ENCODE measurements around the gene RHOT2. TPM values are rescaled to one million over a fixed set of nuclear protein-coding genes. Genes with fewer than 3 reads are reported as not detected.

Gene RHOT2
- total RNA-seq, 1 donor from 2014 or later, result 73.8 TPM

GRCh38 chr16:723695-724094 lies 55.8 kb downstream of the RHOT2 start:
- H3K4me3 ChIP-seq (ENCODE audit: low read depth, low read length), result no peak overlapping the region
- no peak for TF ChIP-seq CTCF (conservative IDR thresholded peaks at IDR 0.05; ENCODE audit: low read depth, low read length)
- no peak for DNase-seq (ENCODE audit: low read depth)

Other genes starting within 250 kb of the RHOT2 start
- 26.6 and 29.1 TPM in 2 replicates for gene RAB11FIP3, start 242.5 kb upstream of the RHOT2 start, total RNA-seq
- gene CAPN15, start 140.4 kb upstream of the RHOT2 start, total RNA-seq, result 54.4 and 75.1 TPM in 2 replicates
- gene PRR35, start 107.7 kb upstream of the RHOT2 start, total RNA-seq, result not detected in 2 replicates
- 0.35 and 0.51 TPM in 2 replicates for gene NHLRC4, start 101.1 kb upstream of the RHOT2 start, total RNA-seq
- gene PIGQ, start 98.2 kb upstream of the RHOT2 start, total RNA-seq, result 45.3 and 60.9 TPM in 2 replicates
- 9.9 and 16.6 TPM in 2 replicates for gene RAB40C, start 78.1 kb upstream of the RHOT2 start, total RNA-seq
- 0.07 TPM in 1 of 2 replicates, not detected in the other for gene WFIKKN1, start 37.1 kb upstream of the RHOT2 start, total RNA-seq
- 206 and 224 TPM in 2 replicates for gene METTL26, start 31.8 kb upstream of the RHOT2 start, total RNA-seq
- 58.2 and 70.3 TPM in 2 replicates for gene MCRIP2, start 26.3 kb upstream of the RHOT2 start, total RNA-seq
- 22.0 and 45.6 TPM in 2 replicates for gene WDR90, start 18.8 kb upstream of the RHOT2 start, total RNA-seq
- 0.43 and 1.2 TPM in 2 replicates for gene RHBDL1, start 7.5 kb downstream of the RHOT2 start, total RNA-seq
- 158 and 202 TPM in 2 replicates for gene STUB1, start 12.3 kb downstream of the RHOT2 start, total RNA-seq
- gene JMJD8, start 16.2 kb downstream of the RHOT2 start, total RNA-seq, result 65.6 and 98.0 TPM in 2 replicates
- 10.1 and 16.3 TPM in 2 replicates for gene WDR24, start 22.3 kb downstream of the RHOT2 start, total RNA-seq
- 0.07 and 0.46 TPM in 2 replicates for gene FBXL16, start 37.7 kb downstream of the RHOT2 start, total RNA-seq
- gene METRN, start 47.0 kb downstream of the RHOT2 start, total RNA-seq, result 154 and 183 TPM in 2 replicates
- gene ANTKMT, start 53.0 kb downstream of the RHOT2 start, total RNA-seq, result 86.5 and 111 TPM in 2 replicates
- 1.9 and 4.9 TPM in 2 replicates for gene CCDC78, start 58.3 kb downstream of the RHOT2 start, total RNA-seq
- 15.5 and 16.3 TPM in 2 replicates for gene HAGHL, start 59.0 kb downstream of the RHOT2 start, total RNA-seq
- gene CIAO3, start 72.9 kb downstream of the RHOT2 start, total RNA-seq, result 19.3 and 31.4 TPM in 2 replicates
- gene MSLN, start 92.6 kb downstream of the RHOT2 start, total RNA-seq, result 8.2 and 29.7 TPM in 2 replicates
- 31.0 and 82.5 TPM in 2 replicates for gene RPUSD1, start 120.2 kb downstream of the RHOT2 start, total RNA-seq
- 41.0 and 49.7 TPM in 2 replicates for gene CHTF18, start 120.5 kb downstream of the RHOT2 start, total RNA-seq
- gene GNG13, start 132.6 kb downstream of the RHOT2 start, total RNA-seq, result not detected in 2 replicates

All from epithelial cell of proximal tubule (primary cell).